H1 (cell line): Measurements from ENCODE around the gene FBXO28.

ENCODE experiments used
- ASH2L ChIP-seq: fragments of 200-600, 300-600 bp; sonication (generic); IDR thresholded peaks from one replicate; pipeline ENCODE4 v1.7.1; 2017; ENCODE audit warnings: low read length
- BRCA1 ChIP-seq: IDR thresholded peaks from 2 replicates; pipeline ENCODE4 v1.6.1; 2012; ENCODE audit warnings: low read depth, low read length, improper control_type of control experiment
- CEBPB ChIP-seq: IDR thresholded peaks from 2 replicates; pipeline ENCODE4 v1.6.1; 2012; ENCODE audit warnings: low read depth, low read length
- CREB1 ChIP-seq: IDR thresholded peaks from 2 replicates; pipeline ENCODE4 v1.6.1; 2012; ENCODE audit warnings: inconsistent platforms
- EZH2 ChIP-seq: fragments of 200-600 bp; sonication (generic); IDR thresholded peaks from 2 replicates; pipeline ENCODE4 v1.7.1; 2012; ENCODE audit warnings: low read depth, mild to moderate bottlenecking, moderate library complexity, low read length, inconsistent platforms; ENCODE audit not compliant: severe bottlenecking
- KDM5A ChIP-seq: fragments of 200-600 bp; IDR thresholded peaks from 2 replicates; pipeline ENCODE4 v1.7.1; 2012; ENCODE audit warnings: mild to moderate bottlenecking, low read length, inconsistent platforms, mixed read lengths
- NRF1 ChIP-seq: IDR thresholded peaks from 2 replicates; pipeline ENCODE4 v1.6.1; 2011; ENCODE audit warnings: mild to moderate bottlenecking, low read depth, low read length, improper control_type of control experiment
- POLR2A ChIP-seq, 2 experiments: IDR thresholded peaks; 1 replicate in 1 of 2; 2 replicates in 1 of 2; pipeline ENCODE4 v1.6.1; 2011; ENCODE audit warnings: low read depth in 2 of 2, low read length in 2 of 2, mild to moderate bottlenecking in 2 of 2; ENCODE audit errors: control extremely low read depth in 1 of 2
- SP1 ChIP-seq: IDR thresholded peaks from 2 replicates; pipeline ENCODE4 v1.6.1; 2011; ENCODE audit warnings: low read depth, low read length
- SUZ12 ChIP-seq: fragments of 200-600 bp; sonication (generic); IDR thresholded peaks from 2 replicates; pipeline ENCODE4 v1.6.1; 2012; ENCODE audit warnings: mild to moderate bottlenecking, inconsistent platforms, low read length, moderate library complexity, mixed read lengths
- TAF1 ChIP-seq: IDR thresholded peaks from 2 replicates; pipeline ENCODE4 v1.6.1; 2011; ENCODE audit warnings: mild to moderate bottlenecking, low read depth, low read length
- TCF12 ChIP-seq: IDR thresholded peaks from 2 replicates; pipeline ENCODE4 v1.6.1; 2011; ENCODE audit warnings: low read depth, mild to moderate bottlenecking, low read length
- TF ChIP-seq, protein P1 (sequence below), 3 experiments: IDR thresholded peaks; 1 replicate in 2 of 3; 2 replicates in 1 of 3; pipeline versions ENCODE4 v1.5.1 to v1.6.1; 2011; ENCODE audit warnings: low read length in 3 of 3, mild to moderate bottlenecking in 3 of 3, inconsistent platforms in 2 of 3, low read depth in 1 of 3, moderate library complexity in 1 of 3; ENCODE audit not compliant: insufficient read depth in 1 of 3; ENCODE audit errors: control extremely low read depth in 1 of 3

DNA sequence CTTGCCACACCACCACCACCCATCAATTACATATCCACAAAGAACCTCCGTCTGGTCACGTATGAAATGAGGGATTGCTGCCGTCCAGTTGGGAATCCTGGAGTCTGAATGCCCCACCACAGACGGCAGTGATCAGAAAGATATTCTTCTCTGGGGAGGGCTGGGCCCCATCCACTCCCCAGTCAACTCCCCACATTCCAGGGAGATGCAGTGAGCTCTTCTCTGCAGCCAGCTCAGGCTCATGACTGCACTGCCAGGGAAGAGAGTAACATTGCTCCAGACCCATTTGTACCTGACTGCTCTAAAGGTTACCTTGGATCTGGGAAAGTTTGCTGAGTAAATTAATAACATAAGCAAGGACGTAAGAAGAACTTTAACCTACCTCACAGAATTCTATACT, 87.5 kb downstream of the FBXO28 start:
- TF ChIP-seq EZH2 (no peak), TCF12 (no peak), SUZ12 (no peak), POLR2A (IDR thresholded peaks at IDR 0.05; ENCODE audit: control extremely low read depth in 1 of 2, low read depth in 2 of 2, low read length in 2 of 2) (no peak), KDM5A (no peak), NRF1 (no peak), ASH2L (no peak), SP1 (no peak), BRCA1 (no peak), CEBPB (no peak), CREB1 (no peak), TAF1 (no peak)
- TF ChIP-seq, protein P1, sequence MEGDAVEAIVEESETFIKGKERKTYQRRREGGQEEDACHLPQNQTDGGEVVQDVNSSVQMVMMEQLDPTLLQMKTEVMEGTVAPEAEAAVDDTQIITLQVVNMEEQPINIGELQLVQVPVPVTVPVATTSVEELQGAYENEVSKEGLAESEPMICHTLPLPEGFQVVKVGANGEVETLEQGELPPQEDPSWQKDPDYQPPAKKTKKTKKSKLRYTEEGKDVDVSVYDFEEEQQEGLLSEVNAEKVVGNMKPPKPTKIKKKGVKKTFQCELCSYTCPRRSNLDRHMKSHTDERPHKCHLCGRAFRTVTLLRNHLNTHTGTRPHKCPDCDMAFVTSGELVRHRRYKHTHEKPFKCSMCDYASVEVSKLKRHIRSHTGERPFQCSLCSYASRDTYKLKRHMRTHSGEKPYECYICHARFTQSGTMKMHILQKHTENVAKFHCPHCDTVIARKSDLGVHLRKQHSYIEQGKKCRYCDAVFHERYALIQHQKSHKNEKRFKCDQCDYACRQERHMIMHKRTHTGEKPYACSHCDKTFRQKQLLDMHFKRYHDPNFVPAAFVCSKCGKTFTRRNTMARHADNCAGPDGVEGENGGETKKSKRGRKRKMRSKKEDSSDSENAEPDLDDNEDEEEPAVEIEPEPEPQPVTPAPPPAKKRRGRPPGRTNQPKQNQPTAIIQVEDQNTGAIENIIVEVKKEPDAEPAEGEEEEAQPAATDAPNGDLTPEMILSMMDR (IDR thresholded peaks at IDR 0.05; ENCODE audit: control extremely low read depth in 1 of 3, insufficient read depth in 1 of 3, low read depth in 1 of 3, low read length in 3 of 3): no peak
